Measurements from ENCODE around the gene ADGRB3.

ADGRB3 gene

DNA sequence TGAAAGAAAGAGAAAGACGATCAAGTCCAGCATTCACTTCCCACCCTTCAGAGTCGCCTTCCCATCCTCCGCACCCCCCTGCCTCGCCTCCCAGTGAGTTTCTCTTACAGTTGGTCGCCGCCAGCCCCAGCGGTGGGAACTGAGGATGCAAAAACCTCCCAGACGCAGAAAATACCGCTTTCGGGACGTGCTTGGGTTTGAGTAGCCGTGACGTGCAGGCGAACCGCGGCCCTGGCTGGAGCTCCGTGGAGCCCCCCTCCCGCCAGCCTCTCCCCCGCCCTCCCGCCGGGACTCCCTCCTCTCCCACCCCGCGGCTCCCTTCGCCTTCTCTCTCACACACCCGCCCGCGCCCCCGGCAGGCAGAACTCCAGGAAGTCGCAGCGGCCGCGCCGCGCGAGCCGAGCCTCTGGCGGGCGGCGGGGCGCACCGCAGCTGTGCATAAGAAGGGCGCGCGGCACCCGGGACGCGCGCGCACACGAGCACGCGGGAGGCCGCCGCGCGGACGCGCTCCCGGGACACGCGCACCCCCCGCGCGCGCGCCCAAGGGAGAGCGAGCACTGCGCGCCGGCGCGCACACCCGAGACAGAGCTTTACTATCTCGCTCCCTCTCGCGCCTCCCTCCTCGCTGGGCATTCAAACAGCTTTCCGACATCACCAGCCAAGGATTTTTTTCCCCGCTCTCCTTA lies at the start of gene ADGRB3:
ADGRB3 (plus strand) TSS at position 557 of the 686 bp plus-strand sequence. CDS start 3,394 bp downstream, outside the sequence.
- DNase-seq (ENCODE audit: low read depth), result no peak

GRCh38 chr6:68593558-68593957 lies 41.5 kb upstream of the ADGRB3 start:
- DNase-seq (ENCODE audit: low read depth), result no peak

DNA sequence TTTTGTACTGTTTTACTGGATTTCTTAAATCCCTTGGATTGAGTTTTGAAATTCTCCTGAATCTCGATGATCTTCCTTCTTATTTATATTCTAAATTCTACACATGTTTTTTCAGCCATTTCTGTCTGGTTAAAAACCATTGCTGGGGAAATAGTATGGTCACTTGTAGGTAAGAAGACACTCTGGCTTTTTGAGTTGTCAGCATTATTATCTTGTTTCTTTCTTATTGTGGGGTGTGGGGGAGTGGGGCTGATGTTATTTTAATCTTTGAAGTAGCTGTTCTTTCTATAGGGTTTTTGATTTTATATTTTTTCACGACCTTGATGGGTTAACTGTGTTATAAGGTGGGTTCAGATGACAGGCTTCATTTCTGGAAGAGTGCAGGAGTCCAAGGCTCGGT lies 37.4 kb upstream of the ADGRB3 start:
- no peak for DNase-seq (ENCODE audit: low read depth)

GRCh38 chr6:68615938-68616337 lies 19.1 kb upstream of the ADGRB3 start:
- no peak for DNase-seq (ENCODE audit: low read depth)

DNA sequence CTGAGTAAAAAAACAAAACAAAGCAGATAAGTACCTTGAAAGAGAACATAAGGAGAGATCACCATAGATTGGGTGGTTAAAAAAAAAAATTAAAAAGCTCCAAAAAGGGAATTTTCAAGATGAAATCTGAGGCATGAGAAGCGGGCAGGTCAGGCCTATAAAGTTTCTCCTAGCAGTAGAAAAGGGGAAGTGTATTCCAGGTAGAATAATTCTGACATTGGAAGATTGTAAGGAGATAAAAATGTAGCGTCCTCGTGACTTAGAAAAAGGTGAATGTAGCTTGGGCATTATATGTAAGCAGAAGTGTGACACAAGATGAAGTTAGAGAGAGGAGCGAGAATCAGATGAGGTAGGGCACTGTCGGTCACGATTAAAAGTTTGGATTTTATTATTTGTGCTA lies 9.1 kb upstream of the ADGRB3 start:
- DNase-seq (ENCODE audit: low read depth), result no peak

GRCh38 chr6:68628161-68628560 lies 6.9 kb upstream of the ADGRB3 start:
- DNase-seq (ENCODE audit: low read depth), result no peak

DNA sequence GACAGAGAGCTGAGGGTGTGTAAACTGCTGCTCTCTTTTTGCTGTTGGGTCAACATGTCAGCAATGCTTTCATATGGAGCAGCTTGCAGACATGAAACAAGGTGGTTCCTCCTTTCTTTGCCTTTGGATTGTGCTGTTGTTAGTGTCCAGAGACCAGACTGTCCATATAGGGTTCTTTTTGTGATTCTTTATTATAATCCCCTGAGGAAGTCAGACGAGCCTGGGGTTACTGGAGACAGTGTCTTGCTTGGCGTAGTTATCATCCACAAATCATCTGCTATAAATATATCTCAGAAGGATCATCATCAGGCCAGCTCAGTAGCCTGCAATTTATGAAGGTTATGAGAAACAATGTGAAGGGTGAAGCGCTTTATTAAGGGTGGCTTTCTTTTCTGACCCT lies 2.3 kb upstream of the ADGRB3 start:
- no peak for DNase-seq (ENCODE audit: low read depth)

DNA sequence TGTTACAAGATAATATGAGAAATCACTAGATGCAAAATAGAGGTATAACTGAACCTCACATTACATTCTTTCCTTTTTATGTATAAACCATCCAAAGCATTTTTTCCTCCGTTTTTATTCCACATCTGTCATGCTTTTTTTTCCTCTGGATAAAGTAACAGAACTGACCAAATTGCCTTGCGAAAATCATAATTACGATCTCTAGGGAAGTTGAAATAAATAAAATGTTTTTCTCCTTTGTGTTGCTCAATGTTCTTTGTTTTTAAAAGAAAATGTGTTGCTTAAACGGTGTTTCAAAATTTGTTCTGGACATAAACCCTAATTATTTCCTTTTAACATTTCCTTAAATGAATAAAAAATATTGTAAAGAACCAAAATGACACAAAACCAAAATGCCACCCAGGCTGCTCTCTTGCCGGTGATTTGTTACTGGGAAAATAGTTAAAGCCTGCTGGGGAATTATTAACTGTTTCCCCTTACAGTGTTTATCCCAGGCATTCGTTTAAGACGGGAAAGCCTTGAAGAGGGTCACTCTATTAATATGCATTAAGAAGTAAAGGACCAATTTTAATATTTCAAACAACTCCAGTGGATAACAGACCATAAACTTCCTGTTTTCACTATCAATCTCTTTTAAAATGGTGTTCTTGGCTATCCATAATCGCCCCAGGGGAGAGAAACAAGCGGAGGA lies 1.7 kb upstream of the ADGRB3 start:
- DNase-seq (ENCODE audit: low read depth), result no peak

DNA sequence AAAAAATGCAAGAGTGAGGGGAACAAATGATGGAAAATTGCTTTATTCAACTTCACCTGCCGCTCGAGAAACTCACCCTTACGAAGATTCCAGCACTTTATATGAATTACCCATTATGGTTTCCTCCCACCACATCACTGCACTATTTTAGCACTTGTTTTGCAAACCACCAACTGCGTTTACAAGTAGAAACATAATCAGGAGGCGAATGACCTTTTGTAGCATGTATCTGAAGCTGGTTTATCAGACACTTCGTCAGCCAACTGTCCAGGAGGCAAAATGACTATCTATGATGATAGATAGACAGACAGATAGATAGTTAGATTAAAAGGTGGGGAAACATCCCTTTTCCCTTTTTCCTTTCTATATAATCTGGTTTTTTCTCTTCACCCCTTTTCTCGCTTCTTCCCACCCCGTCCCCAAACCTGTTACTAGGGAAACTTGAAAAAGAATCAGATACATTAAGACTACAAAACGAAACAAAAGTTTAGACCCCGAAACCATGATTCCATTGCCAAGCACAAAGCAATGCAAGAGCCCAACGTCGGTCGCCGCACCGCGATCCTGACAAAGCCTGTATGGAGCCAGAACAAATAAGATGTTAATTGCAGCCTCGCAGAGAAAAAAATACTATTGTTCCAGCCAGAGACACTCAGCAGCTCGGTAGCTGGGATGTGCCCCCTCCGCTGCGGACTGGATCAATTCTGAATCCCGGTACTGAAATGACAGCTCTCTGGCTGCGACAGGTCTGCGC lies 933 bp upstream of the ADGRB3 start:
- no peak for DNase-seq (ENCODE audit: low read depth)

DNA sequence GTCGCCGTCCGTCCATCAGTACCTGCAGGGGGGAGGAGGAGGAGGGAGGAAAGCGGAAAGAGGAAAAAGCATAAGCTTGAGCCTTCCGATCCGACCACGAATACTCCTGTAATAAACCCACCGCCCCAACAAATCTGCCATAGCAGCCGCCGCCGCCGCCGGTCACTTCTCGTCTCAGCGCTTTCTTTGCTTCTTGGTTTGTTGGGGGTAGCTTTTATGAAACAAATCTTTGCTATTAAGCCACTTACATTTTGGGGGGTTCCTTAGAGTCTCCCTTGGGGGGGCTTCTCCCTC lies 277 bp downstream of the ADGRB3 start:
- no peak for DNase-seq (ENCODE audit: low read depth)

DNA sequence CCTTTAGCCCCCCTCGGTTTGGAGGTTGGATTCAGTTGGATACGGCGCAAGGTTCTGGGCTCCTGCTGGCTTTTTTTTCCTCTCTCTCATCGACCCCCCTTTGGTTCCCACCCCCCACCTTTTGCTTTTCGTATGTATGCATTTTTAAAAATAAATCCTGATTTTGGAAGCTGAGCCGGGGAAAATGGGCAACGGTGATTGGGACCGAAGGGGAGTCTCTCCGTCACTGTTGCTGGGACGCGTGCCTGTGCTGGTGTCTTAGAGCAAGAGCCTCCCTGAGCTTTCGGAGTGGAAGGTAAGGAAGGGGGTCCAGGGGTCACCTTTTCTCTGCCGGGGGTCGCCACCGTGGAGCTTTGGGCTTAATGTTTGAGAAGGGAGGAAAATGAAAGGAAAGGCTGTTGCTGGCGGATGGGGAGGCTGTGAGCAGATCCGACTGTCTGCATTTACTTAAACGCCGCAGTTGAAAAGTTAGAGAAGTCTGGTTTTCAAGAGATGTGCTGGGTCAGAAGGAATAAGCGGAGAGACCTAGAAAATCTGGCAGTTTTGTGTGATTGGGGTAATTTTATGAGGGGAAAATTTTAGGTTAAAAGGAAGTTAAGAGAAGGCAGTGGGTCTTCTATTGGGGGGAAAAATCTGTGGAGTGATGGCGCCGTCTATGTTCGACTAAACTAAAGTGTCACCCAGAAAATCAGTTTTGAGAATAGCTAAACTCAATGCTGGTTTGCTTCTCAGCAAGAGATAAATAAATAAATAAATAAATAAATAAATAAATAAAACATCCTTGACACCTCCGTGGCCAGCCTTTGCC lies 828 bp downstream of the ADGRB3 start:
- no peak for DNase-seq (ENCODE audit: low read depth)

DNA sequence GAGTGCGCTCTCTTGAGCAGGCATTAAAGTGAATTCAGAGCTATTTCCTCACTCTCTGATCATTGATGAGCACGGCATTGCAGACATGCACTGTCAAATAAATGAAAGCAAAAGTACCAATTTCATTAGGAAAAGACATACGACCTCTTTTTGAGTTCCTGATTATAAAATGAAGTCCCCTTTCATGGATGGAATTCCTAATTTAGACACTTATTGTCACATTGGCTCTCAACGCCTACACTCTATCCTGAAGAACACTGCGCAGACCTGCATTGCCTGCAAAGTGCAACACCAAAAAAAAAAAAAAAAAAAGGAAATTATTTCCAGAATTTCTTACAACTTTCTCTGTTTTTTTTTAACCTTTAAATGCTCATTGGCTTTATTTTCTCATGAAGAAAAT lies 1.6 kb downstream of the ADGRB3 start:
- no peak for DNase-seq (ENCODE audit: low read depth)

GRCh38 chr6:68637071-68637470 lies 2.0 kb downstream of the ADGRB3 start:
- DNase-seq (ENCODE audit: low read depth), result no peak

DNA sequence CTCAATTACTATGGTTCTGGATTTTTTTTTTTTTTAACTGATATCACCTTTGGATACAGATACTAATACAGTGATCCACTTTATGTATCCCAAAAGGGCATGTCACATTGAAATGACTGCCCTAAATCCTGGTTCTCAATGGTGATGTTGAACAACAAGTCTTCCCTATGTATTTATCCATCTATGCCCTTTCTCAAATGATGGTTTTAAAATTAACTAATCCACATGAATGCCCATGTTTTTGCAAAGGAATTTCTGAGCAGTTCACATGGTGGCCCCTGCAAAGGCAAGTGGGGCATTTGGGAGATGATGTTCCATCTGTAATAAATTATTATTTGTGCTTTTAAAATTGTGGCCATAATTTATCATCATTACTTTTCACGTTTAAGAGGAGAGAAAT lies 2.7 kb downstream of the ADGRB3 start:
- DNase-seq (ENCODE audit: low read depth), result no peak

- DNase-seq (ENCODE audit: low read depth), result no peak
Measured at GRCh38 chr6:68638230-68638900, 3.3 kb downstream of the ADGRB3 start.

DNA sequence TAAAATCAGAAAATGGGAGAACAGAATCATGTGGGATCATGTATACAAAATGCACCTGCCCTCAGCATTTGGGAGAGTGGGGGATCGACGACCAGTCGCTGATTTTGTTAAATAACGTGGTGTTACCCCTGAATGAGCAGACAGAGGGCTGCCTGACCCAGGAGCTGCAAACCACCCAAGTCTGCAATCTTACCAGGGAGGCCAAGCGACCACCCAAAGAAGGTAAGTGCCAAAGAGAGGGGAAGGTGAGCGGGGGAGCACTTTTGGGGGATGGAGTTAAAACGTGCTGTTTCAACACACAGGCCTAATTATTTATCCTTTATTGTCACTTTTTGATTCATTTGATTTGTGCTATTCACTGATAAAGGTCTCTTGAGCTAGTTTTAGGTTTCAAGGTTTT lies 4.1 kb downstream of the ADGRB3 start:
- DNase-seq (ENCODE audit: low read depth), result no peak

DNA sequence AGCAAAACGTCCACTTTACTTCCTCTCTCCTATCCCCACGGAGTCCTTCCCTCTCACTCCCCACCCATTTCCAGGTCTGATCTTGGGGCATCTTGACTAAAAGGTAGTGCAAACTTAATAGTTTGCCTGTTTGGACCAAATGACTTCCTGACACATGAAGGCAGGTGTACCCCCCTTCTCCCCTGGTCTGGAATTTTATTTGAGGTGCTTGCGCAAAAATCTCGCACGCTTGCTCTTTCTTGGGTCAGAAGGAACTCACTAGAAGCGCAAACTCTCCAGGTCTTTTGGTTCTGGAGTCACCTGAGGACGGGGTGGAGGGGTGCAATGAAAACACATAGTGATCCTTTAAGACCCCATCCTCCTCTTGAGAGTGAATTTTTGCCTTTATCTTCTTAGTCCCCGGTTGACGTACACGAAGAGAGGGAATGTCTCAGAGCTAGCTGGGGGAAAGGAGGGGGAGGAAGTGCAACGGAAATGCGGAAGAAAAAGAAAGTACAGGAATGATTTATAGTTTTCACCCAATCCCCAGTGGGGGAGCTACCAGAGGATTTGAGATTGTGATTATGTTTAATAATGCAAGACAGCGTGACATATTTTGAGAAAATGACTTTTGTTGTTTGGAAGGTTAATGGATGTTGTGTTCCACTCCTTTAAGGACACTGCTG lies 4.9 kb downstream of the ADGRB3 start:
- DNase-seq (ENCODE audit: low read depth), result no peak

DNA sequence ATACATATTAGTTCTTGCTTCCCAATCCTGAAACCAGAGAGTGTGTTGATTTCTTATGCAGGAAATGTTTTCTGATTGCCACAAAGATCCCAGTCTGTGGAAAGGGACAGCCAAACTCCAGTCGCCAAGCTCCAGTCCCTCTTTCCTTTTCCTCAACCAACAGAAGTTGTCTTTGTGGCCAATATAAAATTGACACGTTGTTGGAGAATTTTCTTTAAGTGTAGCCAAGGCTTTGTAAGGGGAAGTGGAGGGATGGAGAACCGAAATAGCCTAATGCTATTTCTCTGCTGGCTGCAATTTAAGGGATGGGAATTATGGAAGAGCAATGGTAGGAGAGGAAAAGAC lies 5.4 kb downstream of the ADGRB3 start:
- no peak for DNase-seq (ENCODE audit: low read depth)

DNA sequence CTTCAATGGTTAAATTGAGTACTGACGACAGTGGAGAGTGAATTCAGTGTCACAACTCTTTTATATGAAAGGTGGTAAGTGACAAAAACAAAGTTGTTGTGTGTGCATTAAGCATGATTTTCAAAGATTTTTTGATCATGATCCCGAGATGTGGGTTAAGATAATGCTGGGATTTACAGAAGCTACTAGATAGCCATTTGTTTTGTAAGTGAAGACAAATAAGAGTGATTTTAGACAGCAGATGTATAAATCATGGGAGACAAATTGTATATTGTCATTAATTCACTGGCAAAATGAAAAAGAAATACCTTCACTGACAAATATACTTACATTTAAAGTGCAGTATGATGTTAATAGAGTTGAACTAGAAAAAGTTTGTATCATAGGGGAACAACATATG lies 6.1 kb downstream of the ADGRB3 start:
- no peak for DNase-seq (ENCODE audit: low read depth)

DNA sequence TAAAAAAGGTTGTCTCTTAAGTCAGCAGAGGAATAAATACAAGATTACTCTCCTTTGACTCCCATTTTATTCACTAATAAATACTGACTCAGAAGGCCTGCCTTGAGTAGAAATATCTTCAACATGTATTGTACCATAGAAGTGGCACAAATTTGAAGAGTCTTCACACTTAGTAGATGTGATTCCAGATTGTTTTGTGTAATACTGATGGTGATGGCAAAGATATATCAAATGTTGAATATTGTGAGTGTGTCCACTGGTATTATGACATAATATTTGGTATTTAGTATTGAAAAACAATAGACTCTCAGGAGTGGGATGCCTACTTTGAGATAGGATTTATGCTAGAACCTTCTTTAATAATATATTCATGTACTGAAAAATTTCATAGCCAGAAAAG lies 7.0 kb downstream of the ADGRB3 start:
- DNase-seq (ENCODE audit: low read depth), result no peak

DNA sequence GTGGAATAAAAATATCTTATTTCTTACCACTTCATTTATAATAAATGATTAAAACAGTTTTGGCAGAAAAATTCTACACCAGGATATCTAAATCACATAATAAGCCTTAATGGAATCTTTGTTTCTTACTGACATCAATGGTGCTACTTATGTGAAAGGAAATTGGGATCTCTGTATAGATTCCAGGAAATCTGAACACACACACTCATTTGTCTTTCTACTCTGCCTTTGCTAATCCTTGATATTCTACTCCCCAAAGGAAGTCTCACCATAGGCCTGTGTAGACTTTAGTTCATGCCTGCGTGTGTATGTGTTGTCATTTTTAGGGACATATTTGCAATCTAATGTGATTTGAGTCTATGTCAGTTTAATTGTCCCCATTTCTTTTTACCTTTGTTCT lies 7.9 kb downstream of the ADGRB3 start:
- DNase-seq (ENCODE audit: low read depth), result no peak

- no peak for DNase-seq (ENCODE audit: low read depth)
Measured at GRCh38 chr6:68649669-68650068, 14.6 kb downstream of the ADGRB3 start.
